ENCODE measurements around the gene MED12.

MED12 gene

GRCh38 chrX:71117358-71117757 lies 1.0 kb upstream of the MED12 start:
- H3K4me3 ChIP-seq (ENCODE audit: control insufficient read depth, low read depth, low read length) = no peak overlapping the region
- no peak for TF ChIP-seq CTCF (conservative IDR thresholded peaks at IDR 0.05; ENCODE audit: control insufficient read depth, insufficient read depth, low read depth, low read length)
- no peak for DNase-seq (ENCODE audit: low read depth)

GRCh38 chrX:71118985-71119535 lies 664 bp downstream of the MED12 start:
- peak overlapping the region; percentile 65 for H3K4me3 ChIP-seq (ENCODE audit: control insufficient read depth, low read depth, low read length)
- no peak for TF ChIP-seq CTCF (conservative IDR thresholded peaks at IDR 0.05; ENCODE audit: control insufficient read depth, insufficient read depth, low read depth, low read length)
- no peak for DNase-seq (ENCODE audit: low read depth)

GRCh38 chrX:71128166-71128833 lies 9.9 kb downstream of the MED12 start:
- H3K4me3 ChIP-seq (ENCODE audit: control insufficient read depth, low read depth, low read length) = no peak overlapping the region
- TF ChIP-seq CTCF (conservative IDR thresholded peaks at IDR 0.05; ENCODE audit: control insufficient read depth, insufficient read depth, low read depth, low read length) = no peak
- peak; percentile 55 for DNase-seq (ENCODE audit: low read depth)

- DNase-seq (ENCODE audit: low read depth) = peak; percentile 53
- TF ChIP-seq CTCF (conservative IDR thresholded peaks at IDR 0.05; ENCODE audit: control insufficient read depth, insufficient read depth, low read depth, low read length) = peak; percentile 74
- no peak overlapping the region for H3K4me3 ChIP-seq (ENCODE audit: control insufficient read depth, low read depth, low read length)
Measured at GRCh38 chrX:71128915-71129765, 10.7 kb downstream of the MED12 start.

- H3K4me3 ChIP-seq (ENCODE audit: control insufficient read depth, low read depth, low read length) = no peak overlapping the region
- DNase-seq (ENCODE audit: low read depth) = no peak
- no peak for TF ChIP-seq CTCF (conservative IDR thresholded peaks at IDR 0.05; ENCODE audit: control insufficient read depth, insufficient read depth, low read depth, low read length)
Measured at GRCh38 chrX:71131510-71131909, 13.1 kb downstream of the MED12 start.

GRCh38 chrX:71140440-71140839 lies 22.0 kb downstream of the MED12 start:
- H3K4me3 ChIP-seq (ENCODE audit: control insufficient read depth, low read depth, low read length) = no peak overlapping the region
- DNase-seq (ENCODE audit: low read depth) = no peak
- no peak for TF ChIP-seq CTCF (conservative IDR thresholded peaks at IDR 0.05; ENCODE audit: control insufficient read depth, insufficient read depth, low read depth, low read length)
